Measurements from ENCODE around the gene IL17RC.
A peak's percentile ranks its signal among the peaks of the same experiment; 100 is the strongest.

The IL17RC gene

GRCh38 chr3:9912294-9912935 is 4.5 kb upstream of the IL17RC start:
- peaks cover 20% of the 10 kb centered on the region for H3K4me1 Mint-ChIP-seq
- no peaks in the 10 kb centered on the region for H3K9me3 Mint-ChIP-seq
- H3K36me3 Mint-ChIP-seq (ENCODE audit: low read depth): no peaks in the 10 kb centered on the region
- no peak for TF ChIP-seq CTCF (IDR thresholded peaks at IDR 0.05; ENCODE audit: unreplicated experiment in 3 of 3)
- no peak overlapping the region for H3K4me3 Mint-ChIP-seq
- H3K27me3 Mint-ChIP-seq (ENCODE audit: low read depth): no peaks in the 10 kb centered on the region
- peak overlapping the region in 1 of 3 experiments; percentile 15 for H3K27ac Mint-ChIP-seq

- no peaks in the 10 kb centered on the region for H3K36me3 Mint-ChIP-seq (ENCODE audit: low read depth)
- H3K9me3 Mint-ChIP-seq: no peaks in the 10 kb centered on the region
- peak overlapping the region; percentile 12 to 60 (median 32) for H3K4me3 Mint-ChIP-seq
- H3K4me1 Mint-ChIP-seq: peaks cover 20% of the 10 kb centered on the region
- TF ChIP-seq CTCF (IDR thresholded peaks at IDR 0.05; ENCODE audit: unreplicated experiment in 3 of 3): no peak
- no peaks in the 10 kb centered on the region for H3K27me3 Mint-ChIP-seq (ENCODE audit: low read depth)
- H3K27ac Mint-ChIP-seq: no peak overlapping the region
These were observed 3.3 kb upstream of the IL17RC start for GRCh38 chr3:9913601-9914000.

- Mint-ChIP-seq H3K36me3 (ENCODE audit: low read depth) (no peaks in the 10 kb centered on the region), H3K4me1 (peaks cover 20% of the 10 kb centered on the region), H3K4me3 (peak overlapping the region in 2 of 3 experiments; percentile 23 to 56), H3K27ac (no peak overlapping the region), H3K27me3 (ENCODE audit: low read depth) (no peaks in the 10 kb centered on the region), H3K9me3 (no peaks in the 10 kb centered on the region)
- TF ChIP-seq CTCF (IDR thresholded peaks at IDR 0.05; ENCODE audit: unreplicated experiment in 3 of 3): no peak
These were observed 2.9 kb upstream of the IL17RC start for GRCh38 chr3:9914011-9914410.

GRCh38 chr3:9914559-9915253 is 2.2 kb upstream of the IL17RC start:
- Mint-ChIP-seq H3K27ac (peak overlapping the region in 2 of 3 experiments; percentile 69 to 79), H3K4me3 (peak overlapping the region; percentile 81 to 90 (median 82)), H3K9me3 (no peaks in the 10 kb centered on the region), H3K4me1 (peaks cover 16% of the 10 kb centered on the region), H3K27me3 (ENCODE audit: low read depth) (no peaks in the 10 kb centered on the region), H3K36me3 (ENCODE audit: low read depth) (no peaks in the 10 kb centered on the region)
- TF ChIP-seq CTCF (IDR thresholded peaks at IDR 0.05; ENCODE audit: unreplicated experiment in 3 of 3): no peak

- peak overlapping the region; percentile 93 to 98 (median 97) for H3K27ac Mint-ChIP-seq
- peak overlapping the region; percentile 90 for H3K4me3 Mint-ChIP-seq
These were observed 1.4 kb upstream of the IL17RC start for GRCh38 chr3:9915254-9916141.

More at GRCh38 chr3:9915254-9916141, 1.4 kb upstream of the IL17RC start:
- TF ChIP-seq CTCF (IDR thresholded peaks at IDR 0.05; ENCODE audit: unreplicated experiment in 3 of 3): peak; percentile 26 to 49 (median 47)
- Mint-ChIP-seq H3K27me3 (ENCODE audit: low read depth) (no peaks in the 10 kb centered on the region), H3K9me3 (no peaks in the 10 kb centered on the region), H3K36me3 (ENCODE audit: low read depth) (no peaks in the 10 kb centered on the region), H3K4me1 (peaks cover 15% of the 10 kb centered on the region)

Data from nephron (organoid).